Activated T-helper 1 cell treated with Interleukin-2 at 50 U/mL for 16 hours (primary cell): ENCODE results near the gene TBCE.

ENCODE experiments used
- DNase-seq: peaks from one replicate; pipeline ENCODE4 v3.0.0-alpha.2; 2020; ENCODE audit warnings: low read depth

TBCE gene

DNA sequence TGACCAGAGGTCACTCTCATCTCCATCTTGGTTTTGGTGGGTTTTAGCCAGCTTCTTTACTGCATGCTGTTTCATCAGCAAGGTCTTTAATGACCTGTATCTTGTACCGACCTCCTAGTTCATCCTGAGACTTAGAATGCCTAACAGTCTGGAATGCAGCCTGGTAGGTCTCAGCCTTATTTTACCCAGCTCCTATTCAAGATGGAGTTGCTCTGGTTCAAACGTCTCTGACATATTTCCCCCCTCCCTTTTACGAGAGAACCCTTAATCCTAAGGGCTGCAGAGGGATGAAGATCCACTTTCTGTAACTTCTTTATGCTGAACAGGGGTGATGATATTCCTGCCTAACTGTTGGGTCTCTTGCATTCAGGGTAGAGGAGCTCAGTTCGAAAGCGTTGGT lies 43.2 kb downstream of the TBCE start:
- no peak for DNase-seq

DNA sequence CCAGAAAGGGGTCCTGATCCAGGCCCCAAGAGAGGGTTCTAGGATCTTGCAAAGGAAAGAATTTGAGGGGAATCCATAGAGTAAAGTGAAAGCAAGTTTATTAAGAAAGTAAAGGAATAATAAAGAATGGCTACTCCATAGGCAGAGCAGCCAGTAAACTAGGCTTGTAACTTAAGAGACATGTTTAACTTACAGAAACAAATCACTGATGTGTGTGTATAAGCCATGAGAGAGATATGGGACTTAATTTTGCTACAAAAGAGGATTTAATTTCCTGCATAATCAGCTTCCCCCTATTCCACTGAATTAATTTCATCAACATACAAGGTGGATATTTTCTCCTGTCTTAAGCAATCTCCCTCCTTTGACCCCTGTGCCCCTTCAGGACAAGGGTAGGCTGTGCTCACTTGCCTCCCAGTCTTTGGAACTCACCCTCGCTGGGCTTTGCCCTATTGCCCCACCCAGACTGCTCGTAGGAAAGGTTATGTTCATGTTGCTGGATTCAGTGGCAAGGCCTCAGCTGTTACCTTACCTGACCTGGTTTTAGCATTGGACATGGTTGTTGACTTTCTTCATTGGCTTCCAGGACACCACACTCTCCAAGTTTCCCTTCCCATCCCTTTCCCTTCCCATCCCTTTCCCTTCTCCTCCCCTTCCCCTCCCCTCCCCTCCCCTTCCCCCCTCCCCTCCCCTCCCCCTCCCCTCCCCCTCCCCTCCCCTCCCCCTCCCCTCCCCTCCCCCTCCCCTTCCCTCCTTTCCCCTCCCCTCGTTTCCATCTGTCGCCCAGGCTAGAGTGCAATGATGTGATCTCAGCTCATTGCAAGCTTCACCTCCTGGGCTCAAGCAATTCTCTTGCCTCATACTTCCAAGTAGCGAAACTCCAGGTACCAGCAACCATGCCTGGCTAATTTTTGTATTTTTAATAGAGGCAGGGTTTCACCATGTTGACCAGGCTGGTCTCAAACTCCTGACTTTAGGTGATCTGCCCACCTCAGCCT lies 44.6 kb downstream of the TBCE start:
- DNase-seq, result no peak

- DNase-seq, result peak; percentile 30
Observed at GRCh38 chr1:235415008-235415904, 48.0 kb downstream of the TBCE start.

DNA sequence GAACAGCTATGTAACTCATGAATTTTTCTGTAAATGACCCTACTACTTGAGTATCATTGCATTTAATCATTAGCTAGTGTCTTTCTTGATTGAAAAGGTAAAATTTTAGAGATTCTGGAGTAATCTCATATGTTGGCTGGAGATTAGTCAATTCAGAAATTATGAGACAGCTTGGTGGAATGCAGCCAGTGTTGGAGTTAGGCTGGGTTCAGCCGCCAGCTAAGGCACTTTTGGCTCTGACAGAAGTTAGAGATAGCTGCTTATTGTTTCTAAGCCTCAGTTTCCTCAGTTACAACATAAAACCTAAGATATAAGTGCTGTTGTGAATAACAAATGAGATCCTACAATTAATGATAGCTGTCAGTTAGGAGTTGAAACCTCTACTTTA lies 49.4 kb downstream of the TBCE start:
- DNase-seq, result no peak

GRCh38 chr1:235417086-235417697 lies 50.0 kb downstream of the TBCE start:
- peak; percentile 26 for DNase-seq

- no peak for DNase-seq
Observed at GRCh38 chr1:235421751-235422150, 54.5 kb downstream of the TBCE start.

- DNase-seq, result no peak
Observed at GRCh38 chr1:235423214-235423652, 56.0 kb downstream of the TBCE start.

- no peak for DNase-seq
Observed at GRCh38 chr1:235424092-235424491, 56.9 kb downstream of the TBCE start.

DNA sequence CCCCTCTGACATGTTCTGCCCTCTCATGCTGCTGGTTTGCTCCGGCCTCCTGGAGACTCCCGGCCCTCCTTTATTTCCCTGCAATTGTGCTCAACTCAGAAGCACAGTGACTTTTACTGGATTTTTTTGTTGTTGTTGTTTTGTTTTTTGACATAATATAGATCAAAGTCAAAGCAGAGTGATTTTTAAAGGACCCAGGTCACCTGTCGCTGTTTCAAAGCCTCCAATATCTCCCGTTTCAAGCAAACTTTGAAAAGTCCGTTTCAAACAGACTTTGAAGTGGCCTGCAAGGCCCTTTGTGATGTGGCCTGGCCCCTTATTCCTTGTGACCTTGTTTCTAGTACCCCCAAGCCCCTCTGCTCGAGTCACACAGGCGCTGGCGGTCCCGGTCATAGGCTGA lies 58.1 kb downstream of the TBCE start:
- DNase-seq, result no peak

DNA sequence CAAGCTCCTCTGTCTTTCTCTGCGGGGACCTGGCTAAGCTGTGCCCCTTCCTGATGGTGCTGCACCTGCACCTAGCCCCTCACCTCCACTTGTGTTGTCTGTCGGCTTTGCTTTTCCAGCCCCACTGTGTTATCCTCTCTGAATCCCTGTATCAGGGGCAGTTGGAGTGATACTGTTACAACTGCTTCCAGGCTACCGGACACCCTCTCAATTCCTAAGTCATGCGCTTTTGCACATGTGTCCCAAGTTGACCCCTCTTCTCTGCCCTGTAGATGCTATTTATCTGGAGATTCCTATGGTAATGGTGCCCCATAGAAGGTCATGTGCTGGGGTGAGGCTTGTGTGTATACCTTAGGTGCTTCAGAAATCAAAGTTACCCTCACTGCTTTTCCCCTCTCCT lies 58.9 kb downstream of the TBCE start:
- DNase-seq, result no peak

DNA sequence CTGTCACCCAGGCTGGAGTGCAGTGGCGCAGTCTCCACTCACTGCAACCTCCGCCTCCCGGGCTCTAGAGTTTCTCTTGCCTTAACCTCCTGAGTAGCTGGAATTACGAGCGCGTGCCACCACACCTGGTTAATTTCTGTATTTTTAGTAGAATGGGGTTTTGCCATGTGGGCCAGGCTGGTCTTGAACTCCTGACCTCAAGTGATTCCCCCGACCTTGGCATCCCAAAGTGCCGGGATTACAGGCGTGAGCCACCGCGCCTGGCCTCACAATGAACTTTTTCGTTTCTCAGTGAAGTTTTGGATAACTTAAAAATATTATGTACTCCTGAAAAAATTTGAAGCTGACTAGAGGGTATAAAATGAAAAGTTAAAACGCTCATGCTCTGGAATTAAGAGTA lies 59.5 kb downstream of the TBCE start:
- DNase-seq, result no peak

DNA sequence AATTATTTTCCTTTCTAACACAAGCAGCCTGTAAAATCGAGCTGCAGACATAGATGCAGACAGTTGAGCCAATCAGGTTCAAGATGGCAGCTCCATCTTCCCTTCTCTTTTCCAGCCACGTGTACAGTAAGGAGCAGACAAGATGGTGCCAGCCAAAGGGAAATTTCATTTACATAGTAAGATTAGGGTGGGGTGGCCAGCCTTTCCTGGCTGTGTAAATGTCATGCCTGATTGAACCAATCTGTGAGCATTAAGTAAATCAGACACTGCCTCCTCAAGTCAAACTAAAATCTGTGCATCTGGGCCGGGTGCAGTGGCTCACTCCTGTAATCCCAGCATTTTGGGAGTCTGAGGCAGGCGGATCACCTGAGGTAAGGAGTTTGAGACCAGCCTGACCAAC lies 60.2 kb downstream of the TBCE start:
- no peak for DNase-seq

GRCh38 chr1:235429143-235429542 lies 61.9 kb downstream of the TBCE start:
- DNase-seq, result no peak

DNA sequence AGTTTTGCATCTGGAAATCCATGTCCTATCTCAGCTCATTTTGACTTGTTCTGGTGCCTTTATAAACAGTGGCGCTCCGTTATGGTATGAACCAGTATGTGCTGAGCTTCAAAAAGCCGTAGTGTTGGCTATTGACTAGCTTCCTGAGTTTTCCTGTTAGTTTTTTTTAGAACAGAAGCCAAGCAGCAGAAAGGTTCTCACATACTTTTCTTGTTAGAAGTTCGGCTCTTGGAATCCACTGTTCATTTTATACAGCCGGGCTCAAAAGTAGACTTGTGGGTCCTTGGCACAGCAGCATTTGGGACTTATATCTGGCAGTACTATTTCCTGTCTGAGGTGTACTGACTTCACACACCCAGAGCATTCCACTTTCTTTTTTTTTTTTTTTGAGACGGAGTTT lies 63.8 kb downstream of the TBCE start:
- DNase-seq, result no peak

DNA sequence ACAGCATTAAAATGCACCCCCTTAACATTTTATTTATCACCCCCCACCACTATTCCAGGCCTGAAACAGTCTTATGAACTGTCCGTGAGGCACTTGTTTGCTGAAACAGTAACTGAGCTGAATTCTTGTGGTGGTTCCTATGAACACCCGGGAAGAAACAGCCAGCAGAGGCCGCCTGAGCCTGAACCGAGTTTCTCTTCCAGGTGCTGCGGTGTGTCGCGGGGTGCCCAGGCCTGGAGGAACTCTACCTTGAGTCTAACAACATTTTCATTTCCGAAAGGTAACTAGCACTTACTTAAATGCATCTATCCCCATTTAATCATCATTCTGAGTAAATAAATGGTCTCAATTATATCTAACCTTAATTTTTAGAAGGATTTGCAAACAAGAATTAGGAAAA lies 66.8 kb downstream of the TBCE start:
- no peak for DNase-seq

DNA sequence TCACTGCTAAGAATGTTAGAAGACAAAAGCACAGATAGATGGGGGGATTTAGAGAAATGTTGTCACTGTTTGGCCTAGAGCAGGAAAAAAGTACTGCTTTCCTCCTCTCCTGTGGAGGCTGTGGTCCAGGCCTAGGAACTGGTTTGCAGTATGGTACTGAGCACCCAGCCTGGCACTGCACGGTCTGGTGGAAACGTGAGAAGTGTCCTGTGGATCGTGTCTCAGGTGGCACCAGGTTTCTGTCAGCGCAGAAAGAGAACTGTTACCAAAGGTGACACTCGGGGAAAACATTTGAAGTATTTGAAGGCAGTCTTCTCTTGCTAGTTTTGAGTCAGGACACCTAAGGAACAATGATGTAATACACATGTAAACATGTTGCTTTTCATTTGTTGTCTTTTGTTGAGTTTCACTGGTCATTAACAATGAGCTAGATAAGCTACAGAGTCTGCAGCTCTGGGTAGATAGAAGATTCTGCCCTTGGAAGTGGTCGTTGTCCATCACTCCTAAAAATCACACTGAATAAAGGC lies 74.0 kb downstream of the TBCE start:
- DNase-seq, result no peak

DNA sequence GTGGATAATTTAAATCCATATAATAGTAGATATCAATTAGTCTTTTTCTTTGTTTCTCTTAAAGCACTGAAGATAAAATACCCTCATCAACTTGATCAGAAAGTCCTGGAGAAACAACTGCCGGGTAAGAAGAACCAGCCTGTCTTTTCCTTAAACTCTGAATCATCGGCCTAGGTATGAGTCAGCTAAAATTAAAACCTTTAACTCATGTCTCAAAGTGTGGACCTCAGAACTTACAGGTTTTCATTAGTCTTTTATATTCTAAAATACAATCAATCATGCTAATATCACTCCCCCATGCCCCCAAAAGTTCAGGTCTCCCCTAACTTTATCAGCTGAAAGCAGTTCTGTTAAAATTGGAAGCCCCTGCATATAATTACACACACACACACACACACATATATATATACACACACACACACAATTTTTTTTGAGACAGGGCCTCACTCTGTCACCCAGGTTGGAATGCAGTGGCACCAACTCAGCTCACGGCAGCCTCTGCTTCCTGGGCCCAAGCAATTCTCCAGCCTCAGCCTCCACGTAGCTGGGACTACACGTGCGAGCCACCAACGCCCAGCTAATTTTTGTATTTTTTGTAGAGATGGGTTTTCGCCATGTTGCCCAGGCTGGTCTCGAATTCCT lies 75.7 kb downstream of the TBCE start:
- no peak for DNase-seq

DNA sequence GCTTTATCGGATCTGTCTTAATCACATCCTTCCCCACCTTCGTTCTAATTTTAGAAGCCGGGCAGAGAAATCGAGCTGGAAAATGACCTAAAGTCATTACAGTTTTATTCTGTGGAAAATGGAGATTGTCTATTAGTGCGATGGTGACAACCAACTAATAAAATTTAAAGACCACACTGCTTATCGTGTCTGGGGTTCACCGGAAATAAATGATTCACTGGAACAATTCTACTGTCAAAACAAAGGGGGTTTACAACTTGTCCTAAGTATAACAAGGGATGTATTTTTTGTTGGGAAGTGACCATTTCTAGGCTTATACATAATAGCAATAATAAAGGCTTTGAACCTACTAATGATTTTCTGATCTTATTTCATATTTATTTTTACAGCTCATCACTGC lies 81.4 kb downstream of the TBCE start:
- DNase-seq, result no peak

- DNase-seq, result no peak
Observed at GRCh38 chr1:235450433-235450832, 83.2 kb downstream of the TBCE start.

DNA sequence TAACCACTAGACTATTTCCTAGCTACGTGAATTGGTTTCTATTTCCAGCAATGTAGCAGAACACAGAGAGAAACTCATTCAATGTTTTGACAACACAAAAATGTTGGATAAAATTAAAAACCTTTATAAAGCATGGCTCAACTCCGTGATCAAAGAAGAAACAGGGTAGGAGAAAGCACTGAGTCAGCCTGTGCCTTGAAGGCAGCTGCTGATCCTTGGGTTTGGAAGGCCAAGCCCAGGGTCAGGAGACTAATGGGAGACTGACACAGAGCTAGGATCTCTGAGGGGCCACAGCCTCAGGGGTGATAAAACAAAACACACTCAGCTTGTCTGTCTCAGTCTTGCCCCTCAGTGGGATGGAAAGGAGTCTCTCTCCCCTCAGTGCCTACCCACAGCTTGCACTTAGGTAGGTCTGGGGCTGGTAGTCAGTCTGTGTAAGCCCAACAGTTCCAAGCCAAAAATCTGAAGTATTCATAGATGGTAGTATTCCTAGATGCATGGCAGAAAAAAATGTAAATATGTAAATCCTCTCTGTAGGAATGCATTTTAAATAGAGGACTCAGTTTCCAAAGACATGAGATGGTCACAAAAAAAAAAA lies 83.8 kb downstream of the TBCE start:
- no peak for DNase-seq

DNA sequence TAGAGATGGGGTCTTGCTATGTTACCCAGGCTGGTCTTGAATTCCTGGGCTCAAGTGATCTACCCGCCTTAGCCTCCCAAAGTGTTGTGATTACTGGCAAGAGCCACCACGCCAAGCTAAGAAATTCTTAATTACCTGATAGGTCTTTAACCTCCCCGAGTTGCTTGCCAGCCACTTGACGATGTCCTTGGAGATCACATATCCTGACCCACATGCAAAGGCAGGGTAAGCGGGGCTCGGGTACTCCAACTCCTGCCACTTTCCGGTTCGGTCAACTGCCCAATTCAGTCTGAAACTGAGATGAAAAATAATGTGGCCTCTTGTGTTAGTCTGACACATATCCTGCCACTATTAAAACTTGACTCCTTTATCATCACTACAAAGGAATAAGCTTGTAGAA lies 86.8 kb downstream of the TBCE start:
- DNase-seq, result no peak
